GM18867 (cell line): ENCODE results near the gene ZNF8.
"Not testable (repeated sequence)": the region's sequence is repeated elsewhere in the genome, so short reads cannot be mapped to it uniquely, and the experiment has no call there.

ENCODE experiments used
- ATAC-seq: cut with Tn5 transposase; IDR thresholded peaks from one replicate; pipeline ENCODE4 v1.9.1; 2021; ENCODE audit warnings: mild to moderate bottlenecking, moderate library complexity; ENCODE audit not compliant: unreplicated experiment

The ZNF8 gene

DNA sequence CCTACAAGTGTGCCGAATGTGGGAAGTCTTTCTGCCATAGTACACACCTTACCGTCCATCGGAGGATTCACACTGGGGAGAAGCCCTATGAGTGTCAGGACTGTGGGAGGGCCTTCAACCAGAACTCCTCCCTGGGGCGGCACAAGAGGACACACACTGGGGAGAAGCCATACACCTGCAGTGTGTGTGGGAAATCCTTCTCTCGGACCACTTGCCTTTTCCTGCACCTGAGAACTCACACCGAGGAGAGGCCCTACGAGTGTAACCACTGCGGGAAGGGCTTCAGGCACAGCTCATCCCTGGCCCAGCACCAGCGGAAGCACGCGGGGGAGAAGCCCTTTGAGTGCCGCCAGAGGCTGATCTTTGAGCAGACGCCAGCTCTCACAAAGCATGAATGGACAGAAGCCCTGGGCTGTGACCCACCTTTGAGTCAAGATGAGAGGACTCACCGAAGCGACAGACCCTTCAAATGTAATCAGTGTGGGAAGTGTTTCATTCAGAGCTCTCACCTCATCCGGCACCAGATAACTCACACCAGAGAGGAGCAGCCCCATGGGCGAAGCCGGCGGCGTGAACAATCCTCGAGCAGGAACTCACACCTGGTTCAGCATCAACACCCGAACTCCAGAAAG, 16.1 kb downstream of the ZNF8 start:
- ATAC-seq: no peak

DNA sequence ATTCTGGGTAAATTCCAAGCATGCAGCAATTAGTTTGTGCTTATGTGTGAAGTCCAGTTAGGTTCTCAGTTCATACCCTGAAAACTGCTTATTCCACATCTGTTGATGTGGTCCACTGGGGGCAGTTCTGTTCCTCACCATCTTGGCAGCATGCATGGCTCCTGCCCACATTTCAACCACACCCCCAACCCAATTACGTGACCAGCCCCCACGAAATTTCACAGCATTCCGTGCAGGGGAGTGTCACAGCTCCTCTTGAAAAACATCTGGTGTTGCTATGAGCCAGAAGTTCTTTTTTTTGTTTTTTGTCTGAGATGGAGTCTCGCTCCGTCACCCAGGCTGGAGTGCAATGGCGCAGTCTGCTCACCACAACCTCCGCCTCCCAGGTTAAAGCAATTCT, 17.3 kb downstream of the ZNF8 start:
- ATAC-seq: no peak

DNA sequence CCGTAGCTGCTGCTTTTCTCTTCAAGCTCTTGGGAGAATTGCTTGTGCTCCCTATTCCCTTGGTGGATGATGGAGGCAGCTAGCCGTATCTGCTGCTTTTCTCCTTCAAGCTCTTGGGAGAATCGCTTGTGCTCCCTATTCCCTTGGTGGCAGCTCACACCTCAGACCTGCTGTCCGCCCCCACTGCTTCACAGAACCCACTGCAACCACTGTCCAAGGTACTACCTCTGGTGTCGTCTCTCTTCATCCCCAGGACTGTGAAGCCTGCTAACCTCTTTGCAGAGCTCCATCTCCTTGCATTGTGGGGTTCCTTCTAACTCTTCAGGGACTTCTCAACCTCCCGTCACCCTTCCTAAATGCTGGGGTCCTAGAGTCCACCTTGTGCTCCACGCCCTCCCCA, 21.9 kb downstream of the ZNF8 start:
- no peak for ATAC-seq

DNA sequence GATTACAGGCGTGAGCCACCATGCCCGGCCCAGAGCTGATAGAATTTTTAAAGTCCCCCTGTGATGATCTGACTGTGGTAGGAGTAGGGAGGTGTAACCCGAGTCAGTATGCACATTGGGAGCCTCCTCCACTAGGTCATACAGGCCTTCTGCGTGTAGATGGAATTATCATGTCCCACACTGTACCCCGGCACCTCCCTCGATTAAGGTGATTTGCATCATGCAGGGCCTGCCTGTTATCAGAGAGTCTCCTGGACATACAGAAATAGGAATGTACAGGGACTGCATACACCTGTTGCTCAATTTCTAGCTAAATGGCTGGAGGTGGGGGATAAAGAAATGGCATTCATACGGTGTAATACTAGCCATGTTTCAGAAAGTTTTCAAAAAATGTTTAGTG, 25.5 kb downstream of the ZNF8 start:
- ATAC-seq: no peak

DNA sequence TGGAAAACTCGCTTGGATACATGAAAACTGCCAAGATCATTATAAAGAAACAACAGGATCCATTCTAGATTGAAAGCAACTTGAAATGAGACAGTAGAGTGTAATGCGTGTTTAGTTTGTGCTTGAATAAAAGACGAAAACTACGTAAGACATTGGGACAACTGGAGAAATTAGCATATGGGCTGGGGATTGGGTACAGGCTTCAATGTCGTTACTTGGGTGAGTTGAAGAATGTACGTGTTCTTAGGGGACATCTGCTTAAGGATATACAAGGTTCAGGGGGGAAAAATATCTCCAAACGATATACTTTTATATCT, 26.0 kb downstream of the ZNF8 start:
- ATAC-seq: no peak

DNA sequence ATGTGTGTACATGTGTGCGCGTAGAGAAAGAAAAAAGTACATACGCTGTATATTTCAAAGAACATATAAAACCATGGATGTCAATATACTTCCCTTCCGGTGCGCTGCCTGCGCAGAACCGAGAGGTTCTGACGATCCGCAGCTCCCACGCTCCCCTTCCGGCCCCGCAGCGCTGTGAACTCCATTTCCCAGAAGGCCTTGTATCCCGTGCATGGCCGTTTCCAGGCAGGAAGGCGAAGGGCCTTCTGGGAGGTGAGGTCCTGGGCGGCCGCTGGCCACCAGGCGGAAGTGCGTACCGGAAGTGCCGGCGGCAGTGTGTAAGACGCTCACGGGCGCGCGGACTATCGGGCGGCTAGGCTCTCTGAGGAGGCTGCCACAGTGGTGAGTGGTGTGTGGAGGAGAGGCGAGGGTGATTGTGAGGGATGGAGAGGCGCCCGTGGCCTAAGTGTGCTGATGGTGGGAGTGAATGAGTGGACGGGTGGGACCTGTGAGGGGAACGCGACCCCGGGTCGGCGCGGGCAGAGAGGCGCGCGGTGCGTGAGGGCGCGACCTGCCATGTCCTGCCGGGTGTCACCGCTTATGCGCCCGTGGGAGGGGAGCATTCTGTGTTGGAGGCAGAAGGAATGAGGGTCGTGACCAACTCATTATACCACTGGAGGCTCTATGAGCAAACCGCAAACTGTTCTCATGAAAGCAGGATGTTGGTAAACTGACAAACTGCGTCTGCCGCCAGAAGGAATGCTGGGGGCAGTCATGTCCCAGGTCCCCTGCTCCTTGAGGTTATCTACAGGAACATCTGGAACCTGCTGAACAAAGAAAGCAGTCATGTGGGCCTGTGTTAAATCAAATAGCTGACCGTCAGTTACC, 26.5 kb downstream of the ZNF8 start, which contains the start of gene ERVK3-1:
Gene ERVK3-1 (plus strand): TSS at position 313 of the 867 bp plus-strand sequence. CDS start 6,792 bp downstream, outside the sequence.
- peak; percentile 96 for ATAC-seq

DNA sequence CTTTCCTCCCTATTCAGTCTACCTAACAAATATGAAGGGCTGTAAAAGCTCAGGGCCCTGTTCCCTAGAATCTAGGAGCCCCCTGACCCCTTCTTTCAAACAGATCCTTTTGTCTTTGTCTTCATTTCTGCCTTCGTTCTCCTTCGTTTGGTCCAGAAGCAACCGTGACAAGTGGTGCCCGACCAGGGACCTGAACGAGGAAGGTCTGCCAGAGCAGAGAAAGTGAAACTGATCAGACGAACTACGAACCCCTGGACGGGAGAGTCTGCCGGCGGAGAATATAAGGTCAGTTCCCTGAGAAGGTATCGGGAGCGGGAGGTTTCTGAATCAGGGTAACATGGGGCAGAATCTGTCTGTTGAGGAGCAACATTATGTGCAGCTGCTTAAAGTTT, 27.2 kb downstream of the ZNF8 start:
- ATAC-seq: no peak

DNA sequence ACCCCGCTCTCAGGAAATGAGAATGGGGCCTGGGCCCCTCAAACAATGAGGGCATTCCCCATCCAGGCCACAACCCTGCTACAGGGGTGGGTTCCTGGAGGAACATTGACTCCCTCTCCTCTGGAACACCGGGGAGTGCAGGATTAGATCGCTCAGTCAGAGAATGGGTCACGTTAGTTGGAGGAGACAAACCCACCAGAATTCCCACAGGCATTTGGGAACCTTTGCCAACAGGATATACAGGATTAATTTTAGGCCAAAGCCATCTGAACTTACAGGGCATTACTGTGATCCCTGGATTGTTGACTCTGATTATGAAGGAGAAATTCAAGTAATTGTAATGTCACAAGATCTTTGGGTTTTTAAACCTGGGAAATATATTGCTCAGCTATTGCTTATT, 29.0 kb downstream of the ZNF8 start:
- ATAC-seq: no peak

DNA sequence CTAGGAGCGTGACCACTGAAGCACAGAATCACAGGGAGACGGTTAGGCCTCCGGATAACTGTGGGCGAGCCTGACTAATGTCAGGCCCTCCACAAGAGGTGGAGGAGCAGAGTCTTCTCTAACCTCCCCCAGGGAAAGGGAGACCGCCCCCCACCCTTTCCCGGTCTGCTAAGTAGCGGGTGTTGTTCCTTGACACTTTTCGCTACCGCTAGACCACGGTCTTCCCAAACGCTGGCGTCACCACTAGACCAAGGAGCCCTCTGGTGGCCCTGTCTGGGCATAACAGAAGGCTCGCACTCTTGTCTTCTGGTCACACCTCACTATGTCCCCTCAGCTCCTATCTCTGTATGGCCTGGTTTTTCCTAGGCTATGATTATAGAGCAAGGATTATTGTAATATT, 31.9 kb downstream of the ZNF8 start:
- ATAC-seq: not testable (repeated sequence)

DNA sequence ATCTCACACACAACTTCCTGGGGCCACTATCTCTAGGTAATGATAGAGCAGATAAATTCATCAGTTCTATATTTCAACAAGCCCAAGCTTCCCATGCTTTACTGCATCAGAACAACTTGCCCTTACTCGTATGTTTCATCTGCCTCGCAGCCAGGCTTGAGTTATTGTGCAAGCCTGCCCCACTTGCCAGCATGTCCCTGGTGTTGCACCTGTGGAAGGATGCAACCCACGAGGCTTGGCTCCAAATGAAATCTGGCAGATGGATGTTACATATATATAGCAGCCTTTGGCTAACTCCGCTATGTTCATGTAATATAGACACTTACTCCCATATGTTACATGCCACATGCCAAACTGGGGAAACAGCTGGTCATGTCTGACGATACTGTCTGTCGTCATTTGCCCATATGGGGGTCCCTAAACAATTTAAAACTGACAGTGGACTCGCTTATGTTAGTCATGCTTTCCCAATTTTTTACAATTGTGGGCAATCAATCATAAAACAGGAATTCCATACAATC, 32.6 kb downstream of the ZNF8 start:
- ATAC-seq: no peak

DNA sequence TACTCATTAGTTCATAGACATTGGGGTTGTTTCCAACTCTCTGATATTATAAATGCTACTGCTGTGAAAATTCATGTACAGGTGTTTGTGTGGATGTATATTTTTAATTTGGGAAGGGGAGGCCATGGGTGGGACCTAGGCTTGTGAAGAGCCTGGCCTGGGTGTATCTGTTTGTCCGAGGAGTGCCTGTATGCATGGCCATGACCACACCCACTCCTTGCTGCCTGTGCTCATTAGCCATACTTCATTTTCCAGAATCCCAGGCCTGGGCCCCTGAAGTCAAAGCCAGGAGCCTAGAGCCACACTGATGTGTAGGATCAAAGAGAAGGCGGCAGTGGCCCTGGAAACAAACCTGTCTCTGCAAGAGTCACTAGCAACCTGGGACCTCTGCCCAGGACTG, 36.8 kb downstream of the ZNF8 start:
- no peak for ATAC-seq

DNA sequence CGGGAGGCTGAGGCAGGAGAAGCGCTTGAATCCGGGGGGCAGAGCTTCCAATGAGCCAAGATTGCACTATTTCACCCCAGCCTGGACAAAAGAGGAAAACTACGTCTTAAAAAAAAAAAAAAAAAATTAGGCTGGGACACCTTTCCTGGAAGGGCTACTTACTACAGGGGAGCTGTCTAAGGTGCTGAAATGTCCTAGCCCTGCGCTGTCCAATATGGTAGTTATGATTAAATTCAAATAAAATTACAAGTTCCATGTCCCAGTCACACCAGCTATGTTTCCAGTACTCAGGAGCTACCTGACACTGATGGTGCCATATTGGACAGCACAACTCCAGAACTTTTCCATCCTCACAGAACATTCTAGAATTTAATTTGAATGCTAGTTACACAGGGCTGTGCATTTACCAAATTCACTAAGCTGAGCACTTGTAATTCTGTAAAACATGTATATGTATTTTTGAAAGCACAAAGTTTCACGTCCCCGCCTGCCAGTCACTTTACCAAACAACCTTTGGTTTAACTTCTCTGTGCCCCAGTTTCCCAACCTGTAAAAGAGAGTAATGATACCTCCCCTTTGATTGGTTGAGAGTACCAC, 38.8 kb downstream of the ZNF8 start:
- no peak for ATAC-seq

DNA sequence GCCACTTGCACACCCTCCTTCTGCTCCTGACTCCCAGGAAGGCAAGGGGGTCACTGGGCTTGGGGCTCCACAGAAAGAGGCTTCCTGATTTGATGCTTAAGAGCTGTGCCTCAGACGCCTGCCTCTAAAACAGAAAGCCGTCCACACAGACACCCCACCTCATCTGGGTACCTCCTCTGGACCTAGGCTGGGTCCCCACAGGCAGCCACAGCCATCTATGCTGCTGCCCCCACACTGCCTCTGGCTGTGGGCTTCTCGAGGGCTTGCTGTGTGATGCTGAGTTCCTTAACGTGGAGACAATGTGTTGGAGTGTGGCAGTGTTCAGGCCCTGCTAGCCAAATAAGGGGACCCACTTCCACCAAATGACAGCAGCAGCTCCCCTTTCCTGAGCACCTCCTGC, 39.5 kb downstream of the ZNF8 start:
- ATAC-seq: no peak

DNA sequence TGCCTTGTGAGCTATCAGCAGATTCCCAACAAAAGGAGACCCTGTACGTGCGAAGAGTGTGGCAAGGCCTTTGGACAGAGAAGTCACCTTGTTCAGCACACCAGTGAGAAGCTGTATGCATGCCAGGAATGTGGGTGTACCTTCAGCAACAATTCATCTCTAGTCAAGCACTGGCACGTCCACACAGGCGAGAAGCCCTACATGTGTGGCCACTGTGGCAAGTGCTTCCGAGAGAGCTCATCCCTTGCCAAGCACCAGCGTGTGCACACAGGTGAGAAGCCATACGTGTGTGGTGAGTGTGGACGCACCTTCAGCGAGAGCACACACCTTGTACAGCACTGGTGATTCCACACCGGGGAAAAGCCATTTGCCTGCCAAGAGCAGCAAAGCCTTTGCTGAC, 40.5 kb downstream of the ZNF8 start:
- ATAC-seq: no peak

DNA sequence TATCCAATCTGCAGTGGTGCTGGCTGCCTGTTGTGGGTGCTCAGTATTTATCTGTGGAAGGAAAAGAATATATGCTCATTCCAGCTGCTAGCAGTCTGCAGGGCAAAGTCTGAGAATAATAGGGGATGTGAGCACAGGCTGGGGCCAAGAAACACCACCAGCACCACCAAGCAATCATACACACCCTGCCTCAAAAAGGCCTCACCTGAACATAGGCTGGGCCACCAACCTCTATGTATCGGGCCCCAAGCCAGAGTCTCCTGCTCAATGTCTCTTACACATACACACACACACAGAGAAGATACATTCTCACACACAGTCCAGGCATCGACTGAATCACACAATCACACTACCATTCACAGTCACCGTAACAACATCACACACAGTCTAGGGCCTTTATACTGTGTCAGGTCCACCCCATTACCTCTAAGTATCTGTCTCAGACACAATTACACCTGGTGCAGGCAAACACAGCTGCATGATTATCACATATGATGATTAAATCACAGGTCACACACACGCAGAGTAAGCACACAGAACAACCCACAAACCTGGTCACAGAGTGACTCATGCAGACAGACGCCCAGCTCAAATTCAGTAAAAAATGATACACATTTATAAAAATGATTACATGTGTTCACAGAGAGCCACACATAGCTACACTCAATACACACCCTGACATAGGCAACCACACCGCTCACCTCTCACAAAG, 46.7 kb downstream of the ZNF8 start:
- no peak for ATAC-seq

DNA sequence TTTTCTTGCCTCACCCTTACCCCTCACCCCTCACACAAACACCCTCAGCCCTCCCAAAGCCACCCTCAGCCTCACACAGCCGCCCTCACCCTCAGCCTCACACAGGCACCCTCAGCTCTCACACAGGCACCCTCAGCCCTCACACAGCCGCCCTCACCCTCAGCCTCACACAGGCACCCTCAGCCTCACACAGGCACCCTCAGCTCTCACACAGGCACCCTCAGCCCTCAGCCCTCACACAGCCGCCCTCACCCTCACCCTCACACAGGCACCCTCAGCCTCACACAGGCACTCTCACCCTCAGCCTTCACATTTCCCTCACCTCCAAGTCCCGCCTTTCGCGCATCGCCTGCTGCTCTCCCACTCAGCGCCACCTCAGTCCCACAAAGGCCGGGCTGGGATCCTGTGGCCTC, 47.8 kb downstream of the ZNF8 start:
- ATAC-seq: no peak

DNA sequence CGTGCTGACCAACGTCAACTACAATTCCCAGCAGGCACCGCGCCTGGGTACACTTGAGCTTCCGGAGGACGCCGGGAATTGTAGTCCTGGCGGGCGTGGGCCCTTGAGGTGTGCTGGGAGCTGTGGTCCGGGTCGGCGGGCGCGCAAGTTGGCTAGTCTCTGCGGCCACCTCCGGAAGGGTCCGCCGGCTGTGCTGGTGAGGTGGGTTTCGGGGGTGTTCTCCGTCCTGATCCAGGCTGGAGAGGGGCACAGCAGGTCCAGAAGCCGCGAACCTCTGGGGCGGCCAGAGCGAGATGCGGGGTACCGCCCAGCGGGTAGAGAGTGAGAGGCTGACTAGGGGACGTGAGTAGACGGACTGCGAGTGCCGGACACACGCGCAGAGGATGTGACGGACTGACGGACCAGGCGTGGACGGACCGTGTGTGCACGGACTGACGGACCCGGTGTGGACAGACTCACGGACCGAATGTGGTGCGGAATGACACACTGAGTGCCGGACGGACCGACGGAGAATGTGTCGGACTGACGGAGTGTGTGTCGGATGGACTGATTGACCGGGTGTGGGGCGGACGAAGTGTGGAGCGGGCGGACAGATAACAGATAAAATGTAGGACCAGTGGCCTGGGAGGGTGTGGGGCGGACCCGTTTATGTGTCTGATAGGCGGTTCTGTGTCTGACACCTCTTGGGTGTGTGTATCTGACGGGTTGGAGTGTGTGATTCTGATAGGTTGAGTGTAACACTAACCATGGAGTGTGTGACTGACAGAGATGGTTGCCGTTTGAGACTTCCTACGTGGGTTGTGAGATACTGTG, 48.4 kb downstream of the ZNF8 start, which contains the start of gene ZSCAN22:
Gene ZSCAN22 (plus strand): TSS at position 81 of the 813 bp plus-strand sequence. CDS start 7,809 bp downstream, outside the sequence.
- ATAC-seq: peak; percentile 82

DNA sequence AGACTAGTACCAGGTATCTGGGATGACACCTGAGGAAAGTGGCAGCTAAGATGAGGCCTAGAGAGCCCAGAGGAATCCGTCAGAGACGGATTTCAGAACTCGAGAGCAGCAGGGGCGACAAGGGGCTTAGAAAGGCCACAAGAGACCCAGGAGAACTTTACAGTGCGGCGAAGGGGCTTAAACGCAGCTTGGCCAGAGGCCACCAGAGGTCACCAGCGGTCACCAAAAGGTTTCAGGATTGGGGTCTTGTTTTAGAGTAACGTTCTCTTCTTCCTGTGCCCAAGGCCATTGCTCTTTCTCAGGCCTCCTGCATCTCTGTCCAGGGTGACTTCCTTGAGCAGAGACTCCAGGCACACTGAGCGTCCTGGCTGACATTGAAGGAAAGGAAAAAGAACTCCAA, 50.2 kb downstream of the ZNF8 start:
- ATAC-seq: no peak

DNA sequence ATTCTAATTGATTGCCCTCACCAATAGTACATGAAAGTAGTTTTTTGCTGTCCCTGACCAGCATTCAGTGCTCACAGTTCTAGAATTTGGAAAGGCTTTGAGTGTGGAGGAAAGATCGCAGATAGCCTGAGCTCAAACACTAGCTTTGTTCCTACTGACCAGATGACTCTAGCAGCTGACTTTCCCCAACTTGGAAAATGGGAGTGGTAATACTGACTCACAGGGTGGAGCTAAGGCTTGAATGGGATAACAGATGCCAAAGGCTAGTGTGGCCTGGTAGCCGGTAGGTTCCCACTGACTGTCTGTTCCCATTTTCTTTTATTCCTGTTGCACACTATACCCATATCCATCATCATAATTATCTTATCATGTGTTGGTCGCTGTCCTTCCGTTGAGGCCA, 51.7 kb downstream of the ZNF8 start:
- no peak for ATAC-seq

DNA sequence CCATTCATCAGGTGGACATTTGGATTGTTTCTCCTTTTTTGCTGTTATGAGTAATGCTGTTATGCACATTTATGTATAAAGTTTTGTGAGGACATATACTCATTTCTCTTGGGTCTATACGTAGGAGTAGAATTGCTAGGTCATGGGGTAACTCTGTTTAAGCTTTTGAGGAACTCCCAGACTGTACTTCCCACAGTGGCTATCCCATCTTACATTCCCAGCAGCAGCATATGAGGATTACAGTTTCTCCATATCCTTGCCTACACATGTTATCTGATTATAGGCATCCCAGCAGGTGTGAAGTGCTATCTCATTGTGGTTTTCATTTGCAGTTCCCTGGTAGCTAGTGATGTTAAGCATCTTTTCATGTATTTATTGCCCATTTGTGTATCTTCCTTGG, 53.9 kb downstream of the ZNF8 start:
- no peak for ATAC-seq
